ENCODE measurements around the gene SELENOS.

SELENOS gene

DNA sequence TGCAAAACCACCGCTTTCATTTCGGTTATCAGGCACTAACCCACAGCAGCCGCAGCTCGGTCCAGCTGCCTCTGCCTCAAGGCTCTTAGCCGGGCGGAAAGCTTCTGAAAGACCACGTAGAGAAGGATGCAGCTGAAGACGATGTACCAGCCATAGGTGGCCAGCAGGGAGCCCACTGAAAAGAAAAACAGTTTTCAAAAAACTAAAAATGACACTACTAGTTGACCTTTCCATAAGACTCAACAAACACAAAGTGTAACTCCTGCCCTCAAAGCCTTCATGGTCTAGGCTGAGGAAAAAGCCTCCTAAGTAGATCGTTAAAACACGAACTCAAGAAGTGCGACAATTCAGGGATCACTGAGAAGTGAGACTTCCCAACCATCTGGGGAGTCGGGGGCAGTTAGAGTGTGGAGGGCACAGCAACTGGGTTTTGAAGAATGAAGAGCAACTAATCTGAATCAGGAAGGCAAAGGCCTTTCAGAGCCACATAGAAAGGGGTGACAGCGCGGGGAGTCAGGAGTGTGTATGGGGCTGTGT is 716 bp downstream of the SELENOS start:
- CTCF ChIA-PET = interaction anchor here (0.6 to 1.3 kb wide), 9 partner anchors 9 to 371 kb away, joined by 3 to 8 read pairs (median 4); no protein-coding TSS in a partner anchor
- POLR2A ChIA-PET = interaction anchor here (1.1 kb wide), 1 partner anchor 11 kb away, joined by 3 read pairs; no protein-coding TSS in a partner anchor
- peaks cover 19 to 53% (median 40%) of the 10 kb centered on the region in 4 experiments for H3K36me3 ChIP-seq (ENCODE audit: control insufficient read depth in 4 of 4, insufficient read depth in 4 of 4, low read length in 3 of 4)

DNA sequence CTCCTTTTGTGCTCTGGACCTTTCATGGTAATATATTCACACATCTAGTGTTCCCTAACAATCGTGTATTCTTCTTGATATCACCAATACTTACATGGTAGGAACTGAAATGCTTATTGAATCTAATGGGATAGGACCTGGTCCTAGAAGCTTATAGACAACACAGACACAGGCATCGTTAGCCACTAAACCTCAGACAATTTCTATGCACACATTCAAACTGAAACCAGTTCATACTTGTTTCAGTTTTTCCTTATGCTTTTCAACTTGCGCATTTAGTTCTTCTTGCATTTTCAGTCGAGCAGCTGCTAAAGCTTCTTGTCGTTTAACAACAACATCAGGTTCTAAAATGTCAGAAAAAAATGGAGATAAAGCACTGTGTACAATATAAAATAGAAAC is 2.3 kb downstream of the SELENOS start:
- peaks cover 22 to 54% (median 43%) of the 10 kb centered on the region in 4 experiments for H3K36me3 ChIP-seq (ENCODE audit: control insufficient read depth in 4 of 4, insufficient read depth in 4 of 4, low read length in 3 of 4)
- POLR2A ChIA-PET = no interaction called here

More for the DNA sequence above, 716 bp downstream of the SELENOS start:
- no peaks in the 10 kb centered on the region for H3K9me3 ChIP-seq (ENCODE audit: control extremely low read depth in 1 of 5, control insufficient read depth in 4 of 5, insufficient read depth in 2 of 5, low read depth in 1 of 5, low read length in 4 of 5)
- 22% methylated on average over 14 of the region's 14 CpGs for WGBS (ENCODE audit: insufficient coverage)
- peak; percentile 48 to 81 (median 73) for DNase-seq
- peak overlapping the region; percentile 74 to 85 for H3K27ac ChIP-seq (ENCODE audit: insufficient read depth in 1 of 2, low read depth in 1 of 2, low read length in 2 of 2, poor library complexity in 1 of 2, severe bottlenecking in 2 of 2)
- H3K4me3 ChIP-seq (ENCODE audit: control insufficient read depth in 1 of 7, extremely low read depth in 1 of 7, insufficient read depth in 4 of 7, low read depth in 2 of 7, low read length in 6 of 7) = peak overlapping the region; percentile 68 to 98 (median 92)
- H3K27me3 ChIP-seq (replicated peaks in 2 of 5; ENCODE audit: control insufficient read depth in 4 of 5, insufficient read depth in 5 of 5, low read length in 4 of 5) = no peaks in the 10 kb centered on the region
- peaks cover 5 to 16% (median 14%) of the 10 kb centered on the region in 4 experiments for H3K4me1 ChIP-seq (ENCODE audit: control extremely low read depth in 1 of 4, control insufficient read depth in 4 of 4, insufficient read depth in 4 of 4, low read length in 3 of 4)

DNA sequence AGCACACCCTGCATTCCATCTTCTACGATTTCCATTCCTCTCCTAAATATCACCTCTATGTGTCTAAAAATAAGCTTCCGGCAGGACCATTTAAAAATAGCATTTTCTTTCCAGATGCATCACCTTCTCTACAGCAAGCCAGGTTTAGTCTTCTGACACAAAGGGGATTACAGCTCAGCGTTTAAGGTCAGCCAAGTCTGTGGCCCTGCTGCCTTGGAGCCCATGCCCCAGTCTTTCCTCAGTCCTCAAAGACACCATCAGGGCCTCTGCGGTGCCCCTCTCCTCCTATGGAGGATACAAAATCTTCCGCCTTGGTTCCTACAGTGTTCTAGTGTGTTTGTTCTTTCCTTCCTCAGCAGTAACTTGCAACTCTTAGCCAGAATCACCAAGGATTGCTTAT is 3.8 kb downstream of the SELENOS start:
- H3K9me3 ChIP-seq (ENCODE audit: control extremely low read depth in 1 of 5, control insufficient read depth in 4 of 5, insufficient read depth in 2 of 5, low read depth in 1 of 5, low read length in 4 of 5) = no peaks in the 10 kb centered on the region
- H3K27ac ChIP-seq (ENCODE audit: insufficient read depth in 1 of 2, low read depth in 1 of 2, low read length in 2 of 2, poor library complexity in 1 of 2, severe bottlenecking in 2 of 2) = no peak overlapping the region
- peaks cover 5 to 16% (median 14%) of the 10 kb centered on the region in 4 experiments for H3K4me1 ChIP-seq (ENCODE audit: control extremely low read depth in 1 of 4, control insufficient read depth in 4 of 4, insufficient read depth in 4 of 4, low read length in 3 of 4)
- H3K27me3 ChIP-seq (replicated peaks in 2 of 5; ENCODE audit: control insufficient read depth in 4 of 5, insufficient read depth in 5 of 5, low read length in 4 of 5) = no peaks in the 10 kb centered on the region
- no peak for DNase-seq
- 78% methylated on average over 5 of the region's 5 CpGs for WGBS (ENCODE audit: insufficient coverage)
- ChIA-PET CTCF (interaction anchor here (1.0 to 2.1 kb wide), 7 partner anchors 9 to 382 kb away, joined by 3 to 8 read pairs (median 5); no protein-coding TSS in a partner anchor), POLR2A (no interaction called here)
- H3K36me3 ChIP-seq (ENCODE audit: control insufficient read depth in 4 of 4, insufficient read depth in 4 of 4, low read length in 3 of 4) = peaks cover 22 to 61% (median 49%) of the 10 kb centered on the region in 4 experiments
- no peak overlapping the region for H3K4me3 ChIP-seq (ENCODE audit: control insufficient read depth in 1 of 7, extremely low read depth in 1 of 7, insufficient read depth in 4 of 7, low read depth in 2 of 7, low read length in 6 of 7)

More for the DNA sequence above, 2.3 kb downstream of the SELENOS start:
- no peak for DNase-seq
- no peaks in the 10 kb centered on the region for H3K9me3 ChIP-seq (ENCODE audit: control extremely low read depth in 1 of 5, control insufficient read depth in 4 of 5, insufficient read depth in 2 of 5, low read depth in 1 of 5, low read length in 4 of 5)
- H3K4me3 ChIP-seq (ENCODE audit: control insufficient read depth in 1 of 7, extremely low read depth in 1 of 7, insufficient read depth in 4 of 7, low read depth in 2 of 7, low read length in 6 of 7) = no peak overlapping the region
- WGBS (ENCODE audit: insufficient coverage) = 100% methylated on average over 1 of the region's 5 CpGs
- H3K27ac ChIP-seq (ENCODE audit: insufficient read depth in 1 of 2, low read depth in 1 of 2, low read length in 2 of 2, poor library complexity in 1 of 2, severe bottlenecking in 2 of 2) = no peak overlapping the region
- CTCF ChIA-PET = interaction anchor here (1.2 kb wide), 1 partner anchor 10 kb away, joined by 3 read pairs; no protein-coding TSS in a partner anchor
- no peaks in the 10 kb centered on the region for H3K27me3 ChIP-seq (replicated peaks in 2 of 5; ENCODE audit: control insufficient read depth in 4 of 5, insufficient read depth in 5 of 5, low read length in 4 of 5)
- H3K4me1 ChIP-seq (ENCODE audit: control extremely low read depth in 1 of 4, control insufficient read depth in 4 of 4, insufficient read depth in 4 of 4, low read length in 3 of 4) = peaks cover 5 to 16% (median 14%) of the 10 kb centered on the region in 4 experiments

DNA sequence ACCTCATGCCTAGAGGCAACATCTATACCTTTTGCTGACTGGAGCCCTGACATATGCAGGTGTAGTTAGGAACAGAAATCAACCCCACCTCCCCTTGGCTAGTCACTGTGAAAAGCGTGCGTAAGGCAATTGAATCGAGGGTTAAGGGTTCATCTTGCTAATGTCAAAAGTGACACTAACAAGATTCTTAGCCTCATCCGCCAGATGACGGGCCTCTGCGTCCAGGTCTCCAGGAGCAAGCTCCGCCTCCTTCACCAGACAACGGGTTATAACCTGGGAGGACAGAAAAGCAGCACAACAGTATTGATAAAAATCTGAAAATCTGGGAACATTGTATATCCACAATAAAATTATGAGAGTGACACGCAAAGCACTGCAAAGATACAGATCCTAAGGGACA is 4.7 kb downstream of the SELENOS start:
- H3K9me3 ChIP-seq (ENCODE audit: control extremely low read depth in 1 of 5, control insufficient read depth in 4 of 5, insufficient read depth in 2 of 5, low read depth in 1 of 5, low read length in 4 of 5) = no peaks in the 10 kb centered on the region
- H3K27ac ChIP-seq (ENCODE audit: insufficient read depth in 1 of 2, low read depth in 1 of 2, low read length in 2 of 2, poor library complexity in 1 of 2, severe bottlenecking in 2 of 2) = no peak overlapping the region
- H3K4me1 ChIP-seq (ENCODE audit: control extremely low read depth in 1 of 4, control insufficient read depth in 4 of 4, insufficient read depth in 4 of 4, low read length in 3 of 4) = peaks cover 5 to 12% (median 10%) of the 10 kb centered on the region in 4 experiments
- H3K27me3 ChIP-seq (replicated peaks in 2 of 5; ENCODE audit: control insufficient read depth in 4 of 5, insufficient read depth in 5 of 5, low read length in 4 of 5) = no peaks in the 10 kb centered on the region
- whole genome bisulfite sequencing (ENCODE audit: insufficient coverage) = 93% methylated on average over 3 of the region's 9 CpGs
- ChIA-PET POLR2A (no interaction called here), CTCF (interaction anchor here (1.0 to 2.1 kb wide), 5 partner anchors 10 to 383 kb away, joined by 3 to 7 read pairs (median 5); no protein-coding TSS in a partner anchor)
- H3K36me3 ChIP-seq (ENCODE audit: control insufficient read depth in 4 of 4, insufficient read depth in 4 of 4, low read length in 3 of 4) = peaks cover 22 to 61% (median 49%) of the 10 kb centered on the region in 4 experiments
- H3K4me3 ChIP-seq (ENCODE audit: control insufficient read depth in 1 of 7, extremely low read depth in 1 of 7, insufficient read depth in 4 of 7, low read depth in 2 of 7, low read length in 6 of 7) = no peak overlapping the region
- no peak for DNase-seq

DNA sequence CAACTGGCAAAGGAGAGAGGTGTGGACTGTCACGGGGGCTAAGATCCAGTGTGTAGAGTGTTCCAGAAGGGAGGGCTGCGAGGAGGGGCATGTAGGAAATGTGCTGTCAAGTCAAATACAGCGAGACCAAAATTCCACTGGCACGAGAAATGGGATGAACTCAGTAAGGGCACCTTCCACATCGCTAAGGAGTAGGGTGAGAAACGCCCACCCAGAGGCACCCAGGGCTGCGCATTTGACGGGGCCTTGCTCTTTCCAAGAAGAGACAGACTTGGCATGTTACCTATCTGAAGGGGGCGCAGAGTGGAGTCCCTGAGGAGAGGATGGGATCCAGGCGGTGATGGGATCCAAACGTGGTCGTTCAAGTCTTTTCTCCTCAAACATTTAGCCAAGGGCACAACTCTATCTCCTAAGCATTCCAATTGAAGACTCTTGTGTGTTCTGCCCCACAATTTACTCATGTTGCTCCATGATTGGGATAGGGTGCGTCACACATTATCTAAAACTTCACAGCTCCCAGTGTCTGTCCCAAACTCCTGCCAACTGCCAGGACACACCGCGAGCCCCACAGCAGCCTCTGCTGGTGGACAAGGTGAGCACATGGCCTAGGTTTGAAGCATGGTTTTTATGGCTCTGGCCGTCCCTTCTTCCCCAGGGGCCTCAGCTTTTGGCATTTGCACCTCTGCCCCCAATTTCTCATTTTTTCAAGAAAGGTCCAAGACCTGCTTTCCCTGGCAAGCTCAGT is 7.6 kb downstream of the SELENOS start:
- Histone ChIP-seq H3K9me3 (ENCODE audit: control extremely low read depth in 1 of 5, control insufficient read depth in 4 of 5, insufficient read depth in 2 of 5, low read depth in 1 of 5, low read length in 4 of 5) (no peaks in the 10 kb centered on the region), H3K36me3 (ENCODE audit: control insufficient read depth in 4 of 4, insufficient read depth in 4 of 4, low read length in 3 of 4) (peaks cover 17 to 52% (median 44%) of the 10 kb centered on the region in 4 experiments), H3K4me3 (ENCODE audit: control insufficient read depth in 1 of 7, extremely low read depth in 1 of 7, insufficient read depth in 4 of 7, low read depth in 2 of 7, low read length in 6 of 7) (no peak overlapping the region), H3K27ac (ENCODE audit: insufficient read depth in 1 of 2, low read depth in 1 of 2, low read length in 2 of 2, poor library complexity in 1 of 2, severe bottlenecking in 2 of 2) (no peak overlapping the region), H3K4me1 (ENCODE audit: control extremely low read depth in 1 of 4, control insufficient read depth in 4 of 4, insufficient read depth in 4 of 4, low read length in 3 of 4) (peaks cover 0 to 4% (median 0%) of the 10 kb centered on the region in 4 experiments), H3K27me3 (replicated peaks in 2 of 5; ENCODE audit: control insufficient read depth in 4 of 5, insufficient read depth in 5 of 5, low read length in 4 of 5) (no peaks in the 10 kb centered on the region)
- no peak for DNase-seq
- WGBS (ENCODE audit: insufficient coverage) = 93% methylated on average over 14 of the region's 16 CpGs
- CTCF ChIA-PET = interaction anchor here (0.6 to 1.8 kb wide), 6 partner anchors 12 to 253 kb away, joined by 3 to 9 read pairs (median 4); no protein-coding TSS in a partner anchor
- POLR2A ChIA-PET = no interaction called here

DNA sequence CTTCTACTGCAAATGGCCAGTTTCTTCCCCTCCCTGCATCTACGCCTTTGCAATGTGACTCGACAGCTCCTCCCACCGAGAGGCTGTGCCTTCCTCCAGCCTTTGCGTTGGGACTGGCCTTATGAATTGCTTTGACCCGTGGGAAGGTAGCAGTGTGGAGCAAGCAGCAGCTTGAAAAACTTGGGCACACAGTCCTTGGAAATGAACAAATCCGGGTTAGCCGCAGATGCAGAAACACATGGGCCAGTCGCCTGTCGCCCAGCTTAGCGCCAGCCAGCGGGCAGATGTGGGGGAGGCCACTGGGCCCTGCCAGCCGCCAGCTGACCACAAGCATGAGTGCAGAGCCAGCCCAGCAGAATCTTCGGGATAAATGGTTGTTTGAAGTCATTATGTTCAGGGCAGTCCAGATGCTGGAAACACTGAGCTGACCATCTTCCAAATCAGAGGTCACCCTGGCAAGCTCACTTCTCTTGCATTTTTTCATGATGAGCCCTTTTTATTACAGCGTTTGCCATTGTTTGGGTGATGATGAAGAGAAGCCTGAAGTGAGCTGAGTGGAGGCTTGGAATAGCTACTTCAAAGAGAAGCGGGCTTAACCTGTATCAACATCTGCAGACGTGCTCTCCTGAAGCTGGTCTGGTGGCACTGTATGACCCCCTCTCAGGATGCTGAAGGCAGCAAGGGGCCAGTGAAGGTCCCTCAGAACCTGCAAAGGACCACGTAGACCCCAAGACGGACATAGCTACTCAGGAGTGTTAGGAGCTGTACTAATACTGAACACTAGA is 9.8 kb downstream of the SELENOS start:
- Histone ChIP-seq H3K9me3 (ENCODE audit: control extremely low read depth in 1 of 5, control insufficient read depth in 4 of 5, insufficient read depth in 2 of 5, low read depth in 1 of 5, low read length in 4 of 5) (no peaks in the 10 kb centered on the region), H3K27me3 (replicated peaks in 2 of 5; ENCODE audit: control insufficient read depth in 4 of 5, insufficient read depth in 5 of 5, low read length in 4 of 5) (no peaks in the 10 kb centered on the region), H3K4me3 (ENCODE audit: control insufficient read depth in 1 of 7, extremely low read depth in 1 of 7, insufficient read depth in 4 of 7, low read depth in 2 of 7, low read length in 6 of 7) (no peak overlapping the region), H3K36me3 (ENCODE audit: control insufficient read depth in 4 of 4, insufficient read depth in 4 of 4, low read length in 3 of 4) (peaks cover 7 to 31% (median 27%) of the 10 kb centered on the region in 4 experiments), H3K4me1 (ENCODE audit: control extremely low read depth in 1 of 4, control insufficient read depth in 4 of 4, insufficient read depth in 4 of 4, low read length in 3 of 4) (peaks cover 0 to 4% (median 0%) of the 10 kb centered on the region in 4 experiments), H3K27ac (ENCODE audit: insufficient read depth in 1 of 2, low read depth in 1 of 2, low read length in 2 of 2, poor library complexity in 1 of 2, severe bottlenecking in 2 of 2) (no peak overlapping the region)
- POLR2A ChIA-PET = interaction anchor here (0.6 to 1.3 kb wide), 3 partner anchors 9 to 241 kb away, joined by 3 to 4 read pairs (median 3); partner anchors contain the start of gene SNRPA1
- no peak for DNase-seq
- 93% methylated on average over 17 of the region's 18 CpGs for WGBS (ENCODE audit: insufficient coverage)
- CTCF ChIA-PET = interaction anchor here (0.8 to 2.1 kb wide), 11 partner anchors 9 to 387 kb away, joined by 3 to 13 read pairs (median 4); no protein-coding TSS in a partner anchor
